Left ventricle myocardium inferior (tissue), 1 donor: ENCODE results near the gene ZNF469. TPM values are rescaled to one million over a fixed set of nuclear protein-coding genes. Genes with fewer than 3 reads are reported as not detected.

Experiments used
- DNase-seq: peaks from one replicate; pipeline ENCODE4 v3.0.0-alpha.2; 2020
- H3K27ac ChIP-seq: fragments of 200-600 bp; replicated peaks from 2 replicates; pipeline ENCODE4 v1.8.0; 2021
- H3K27me3 ChIP-seq: fragments of 200-600 bp; 2 replicates; pipeline ENCODE4 v1.8.0; 2021; ENCODE audit warnings: low read depth
- H3K36me3 ChIP-seq: fragments of 200-600 bp; 2 replicates; pipeline ENCODE4 v1.8.0; 2021
- H3K4me1 ChIP-seq: fragments of 200-600 bp; 2 replicates; pipeline ENCODE4 v1.8.0; 2021
- H3K4me3 ChIP-seq: fragments of 200-600 bp; 2 replicates; pipeline ENCODE4 v1.8.0; 2021; ENCODE audit warnings: mild to moderate bottlenecking, moderate library complexity
- H3K9me3 ChIP-seq: fragments of 200-600 bp; replicated peaks from 2 replicates; pipeline ENCODE4 v1.8.0; 2021
- intact Hi-C: fragments of 100-400 bp; cut with micrococcal nuclease; formaldehyde crosslinking; loops from one replicate; pipeline ENCODE4 v1.11.0; 2022
- total RNA-seq: library from RNA; stranded (reverse); fragmentation: NEBNext Ultra II Directional; extraction: Animal tissue kit (Norgen Biotek cat#: 25700); gene quantifications from one replicate; pipeline ENCODE4 v1.2.1, GENCODE V29; 2021
- TF ChIP-seq, protein P1 (sequence below): fragments of 200-600 bp; IDR thresholded peaks from 2 replicates; pipeline ENCODE4 v1.8.0; 2021; ENCODE audit warnings: antibody characterized with exemption, mild to moderate bottlenecking, borderline replicate concordance
- donor health status: DM: no; HTN: yes; CAD: no; lungs with severe emphysema.

ZNF469 gene
- total RNA-seq, 1 donor from 2014 or later, result 0.74 TPM

DNA sequence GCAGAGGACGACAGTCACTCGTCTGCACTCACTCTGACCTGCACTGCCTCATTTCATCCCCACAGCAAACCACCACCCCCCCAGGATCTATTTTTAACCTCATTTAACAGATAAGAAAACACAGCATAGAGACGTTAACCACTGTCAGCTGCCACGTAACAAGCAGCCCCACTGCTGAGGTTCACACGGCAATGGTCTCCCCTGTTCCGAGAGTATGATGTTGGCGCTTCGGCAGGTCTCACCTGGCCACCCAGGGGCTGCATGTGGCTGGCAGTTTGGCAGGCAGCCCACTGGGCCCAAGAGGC, 16.1 kb downstream of the ZNF469 start:
- Histone ChIP-seq H3K9me3 (no peaks in the 10 kb centered on the region), H3K4me1 (no peaks in the 10 kb centered on the region), H3K4me3 (no peak overlapping the region), H3K36me3 (no peaks in the 10 kb centered on the region), H3K27ac (no peak overlapping the region), H3K27me3 (no peaks in the 10 kb centered on the region)
- DNase-seq, result no peak
- TF ChIP-seq, protein P1, sequence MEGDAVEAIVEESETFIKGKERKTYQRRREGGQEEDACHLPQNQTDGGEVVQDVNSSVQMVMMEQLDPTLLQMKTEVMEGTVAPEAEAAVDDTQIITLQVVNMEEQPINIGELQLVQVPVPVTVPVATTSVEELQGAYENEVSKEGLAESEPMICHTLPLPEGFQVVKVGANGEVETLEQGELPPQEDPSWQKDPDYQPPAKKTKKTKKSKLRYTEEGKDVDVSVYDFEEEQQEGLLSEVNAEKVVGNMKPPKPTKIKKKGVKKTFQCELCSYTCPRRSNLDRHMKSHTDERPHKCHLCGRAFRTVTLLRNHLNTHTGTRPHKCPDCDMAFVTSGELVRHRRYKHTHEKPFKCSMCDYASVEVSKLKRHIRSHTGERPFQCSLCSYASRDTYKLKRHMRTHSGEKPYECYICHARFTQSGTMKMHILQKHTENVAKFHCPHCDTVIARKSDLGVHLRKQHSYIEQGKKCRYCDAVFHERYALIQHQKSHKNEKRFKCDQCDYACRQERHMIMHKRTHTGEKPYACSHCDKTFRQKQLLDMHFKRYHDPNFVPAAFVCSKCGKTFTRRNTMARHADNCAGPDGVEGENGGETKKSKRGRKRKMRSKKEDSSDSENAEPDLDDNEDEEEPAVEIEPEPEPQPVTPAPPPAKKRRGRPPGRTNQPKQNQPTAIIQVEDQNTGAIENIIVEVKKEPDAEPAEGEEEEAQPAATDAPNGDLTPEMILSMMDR, result no peak
- intact Hi-C loops, result no loop called here

DNA sequence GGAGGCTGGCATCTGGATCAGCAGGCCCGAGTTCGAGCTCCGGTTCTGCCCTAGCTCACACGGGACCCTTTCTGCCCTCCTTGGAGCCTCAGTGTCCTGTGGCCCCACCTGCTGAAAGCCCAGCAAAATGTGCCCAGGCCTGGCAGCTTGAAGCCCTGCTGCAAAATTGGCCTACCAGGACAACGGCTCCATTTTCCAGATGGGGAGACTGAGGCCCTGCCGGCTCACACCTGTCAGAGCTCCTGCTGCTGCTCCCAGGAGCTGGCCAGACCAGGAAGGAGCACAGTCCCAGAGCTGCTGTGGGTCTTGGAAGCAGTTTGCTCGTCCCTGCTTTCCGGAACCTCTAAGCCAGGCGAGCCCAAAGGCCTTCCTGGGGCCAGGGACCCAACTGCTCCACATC, 17.4 kb downstream of the ZNF469 start:
- H3K36me3 ChIP-seq, result no peaks in the 10 kb centered on the region
- intact Hi-C loops, result no loop called here
- no peak overlapping the region for H3K4me3 ChIP-seq
- no peaks in the 10 kb centered on the region for H3K4me1 ChIP-seq
- H3K27me3 ChIP-seq, result no peaks in the 10 kb centered on the region
- TF ChIP-seq, protein P1, result no peak
- DNase-seq, result no peak
- no peak overlapping the region for H3K27ac ChIP-seq
- no peaks in the 10 kb centered on the region for H3K9me3 ChIP-seq

DNA sequence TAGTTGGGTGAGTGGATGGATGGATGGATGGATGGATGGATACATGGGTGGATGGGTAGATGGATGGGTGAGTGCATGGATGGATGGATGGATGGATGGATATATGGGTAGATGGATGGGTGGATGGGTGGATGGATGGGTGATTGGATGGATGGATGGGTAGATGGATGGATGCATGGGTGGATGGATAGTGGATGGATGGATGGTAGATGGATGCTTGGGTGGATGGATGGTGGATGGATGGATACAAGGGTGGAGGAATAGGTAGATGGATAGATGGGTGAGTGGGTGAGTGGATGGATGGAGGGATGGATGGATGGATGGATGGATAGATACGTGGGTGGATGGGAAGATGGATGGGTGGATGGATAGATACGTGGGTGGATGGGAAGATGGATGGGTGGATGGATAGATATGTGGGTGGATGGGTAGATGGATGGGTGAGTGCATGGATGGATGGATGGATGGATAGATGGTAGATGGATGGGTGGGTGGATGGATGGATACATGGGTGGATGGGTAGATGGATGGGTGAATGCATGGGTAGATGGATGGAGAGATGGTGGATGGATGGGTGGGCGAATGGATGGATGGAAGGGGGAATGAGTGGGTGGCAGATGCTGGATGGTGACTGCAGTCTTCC, 19.0 kb downstream of the ZNF469 start:
- H3K9me3 ChIP-seq, result no peaks in the 10 kb centered on the region

DNA sequence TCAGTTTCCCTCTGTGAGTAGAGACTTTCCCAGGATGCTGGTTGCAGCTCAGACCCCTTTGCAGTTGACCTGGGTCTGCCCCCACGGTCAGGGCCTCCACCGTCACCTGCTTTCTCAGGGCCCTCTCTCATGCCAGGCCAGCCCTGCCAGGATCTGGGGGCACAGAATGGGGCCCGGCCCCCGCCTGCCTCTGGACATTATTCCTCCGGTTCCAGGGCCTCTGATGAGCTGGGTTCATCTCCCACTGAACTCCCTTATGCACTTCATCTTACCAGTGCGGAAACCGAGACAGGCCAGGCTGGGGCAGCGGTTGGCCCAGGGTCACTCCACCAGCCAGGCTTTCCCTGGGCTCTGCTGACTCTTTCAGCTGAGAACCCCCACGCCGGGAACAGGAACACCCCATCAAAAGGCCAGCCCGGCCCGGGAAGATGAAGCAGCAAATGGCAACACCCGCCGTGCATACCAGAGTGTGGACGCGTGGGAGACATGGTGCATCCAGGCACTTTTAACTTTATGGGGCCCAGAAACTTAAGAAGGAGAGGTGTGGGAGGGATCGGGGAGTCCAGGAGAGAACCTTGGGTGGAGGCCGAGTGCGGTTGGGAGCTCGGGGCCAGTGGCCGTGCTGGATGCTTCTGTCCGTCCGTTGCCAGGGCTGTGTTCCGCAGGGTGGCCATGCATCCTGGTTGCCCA, 19.9 kb downstream of the ZNF469 start:
- TF ChIP-seq, protein P1, result no peak
- Histone ChIP-seq H3K27me3 (peaks cover 10% of the 10 kb centered on the region), H3K9me3 (no peaks in the 10 kb centered on the region), H3K4me1 (no peaks in the 10 kb centered on the region), H3K36me3 (no peaks in the 10 kb centered on the region), H3K4me3 (no peak overlapping the region), H3K27ac (no peak overlapping the region)
- no peak for DNase-seq
- intact Hi-C loops, result no loop called here

More for the DNA sequence above, 19.0 kb downstream of the ZNF469 start:
- DNase-seq, result no peak
- Histone ChIP-seq H3K4me3 (no peak overlapping the region), H3K27me3 (peaks cover 5% of the 10 kb centered on the region), H3K27ac (no peak overlapping the region), H3K36me3 (no peaks in the 10 kb centered on the region), H3K4me1 (no peaks in the 10 kb centered on the region)
- intact Hi-C loops, result no loop called here
- TF ChIP-seq, protein P1, result no peak

DNA sequence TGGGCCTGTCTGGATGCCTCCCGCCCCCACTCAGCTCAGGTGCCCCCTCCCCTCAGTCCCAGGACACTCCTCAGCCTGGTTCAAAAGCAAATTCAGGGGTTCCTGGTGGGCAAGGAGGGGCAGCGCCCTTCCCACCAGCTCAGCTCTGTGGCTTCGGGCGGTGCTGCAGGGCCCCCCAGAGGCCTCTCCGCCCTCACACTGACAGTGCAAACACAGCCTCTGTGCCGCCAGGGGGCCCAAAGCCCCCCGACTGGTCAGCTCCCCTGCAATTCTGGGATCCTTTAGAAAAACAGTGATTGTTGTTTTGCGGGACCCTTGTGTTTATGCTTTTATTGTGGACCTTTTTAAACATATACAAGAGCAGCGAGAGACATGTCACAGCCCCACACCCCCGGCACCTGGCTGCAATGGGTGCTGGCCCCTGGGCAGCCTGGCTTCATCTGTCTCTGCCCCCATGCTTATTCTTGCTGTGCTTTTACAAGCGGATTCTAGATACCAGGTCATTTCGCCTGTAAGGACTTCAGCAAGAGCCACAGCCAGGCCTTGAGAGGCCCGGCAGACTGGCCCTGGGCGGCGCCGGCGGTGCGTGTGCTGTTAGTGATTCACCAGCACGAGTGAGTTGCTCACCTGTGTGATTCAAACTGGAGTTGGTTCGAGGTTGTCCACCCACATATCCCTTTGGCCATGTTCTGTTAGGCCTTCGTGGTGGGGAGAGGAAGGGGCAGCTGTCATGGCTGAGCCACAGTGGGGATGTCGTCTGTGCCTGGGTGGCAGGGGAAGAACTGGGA, 21.2 kb downstream of the ZNF469 start:
- Histone ChIP-seq H3K4me3 (no peak overlapping the region), H3K36me3 (no peaks in the 10 kb centered on the region), H3K9me3 (no peaks in the 10 kb centered on the region), H3K27ac (no peak overlapping the region), H3K4me1 (no peaks in the 10 kb centered on the region), H3K27me3 (peaks cover 11% of the 10 kb centered on the region)
- intact Hi-C loops, result no loop called here
- TF ChIP-seq, protein P1, result no peak
- no peak for DNase-seq
